Activated CD4-positive, CD25-positive, alpha-beta regulatory T cell treated with anti-CD3 and anti-CD28 coated beads, Interleukin-2, amount 50 U/mL, for 16 hours (primary cell): Measurements from ENCODE around the gene PDCD1LG2.
"Not testable (repeated sequence)": the region's sequence is repeated elsewhere in the genome, so short reads cannot be mapped to it uniquely, and the experiment has no call there.

Experiments
- DNase-seq: peaks from one replicate; pipeline ENCODE4 v3.0.0-alpha.2; 2020; ENCODE audit warnings: low read depth, low spot score

The PDCD1LG2 gene

DNA sequence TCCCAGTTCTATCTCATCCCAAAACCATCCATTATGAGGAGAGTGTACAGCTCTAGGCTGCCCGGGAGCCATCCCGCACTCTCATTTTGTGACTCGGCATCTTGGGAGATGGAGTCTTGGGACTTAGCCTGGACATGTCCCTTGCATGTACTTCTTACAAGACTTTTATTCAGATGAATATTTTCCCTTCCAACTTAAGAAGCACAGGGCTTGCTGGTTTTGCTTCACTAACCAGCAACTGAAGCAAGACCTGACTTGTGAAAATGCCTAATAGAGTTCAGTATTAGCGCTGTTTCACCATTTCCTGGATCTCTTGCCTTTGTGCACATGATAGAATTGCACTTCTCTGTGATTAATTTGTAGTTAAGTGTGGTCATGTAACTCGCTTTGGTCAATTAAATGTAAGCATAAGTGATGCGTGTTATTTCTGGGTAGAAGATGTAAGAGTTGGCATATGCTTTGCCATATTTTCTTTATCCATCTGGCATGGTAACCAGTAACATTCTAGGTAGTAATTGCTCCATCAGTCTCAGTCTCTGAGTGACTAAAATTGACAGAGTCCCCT is 55.8 kb downstream of the PDCD1LG2 start:
- no peak for DNase-seq

DNA sequence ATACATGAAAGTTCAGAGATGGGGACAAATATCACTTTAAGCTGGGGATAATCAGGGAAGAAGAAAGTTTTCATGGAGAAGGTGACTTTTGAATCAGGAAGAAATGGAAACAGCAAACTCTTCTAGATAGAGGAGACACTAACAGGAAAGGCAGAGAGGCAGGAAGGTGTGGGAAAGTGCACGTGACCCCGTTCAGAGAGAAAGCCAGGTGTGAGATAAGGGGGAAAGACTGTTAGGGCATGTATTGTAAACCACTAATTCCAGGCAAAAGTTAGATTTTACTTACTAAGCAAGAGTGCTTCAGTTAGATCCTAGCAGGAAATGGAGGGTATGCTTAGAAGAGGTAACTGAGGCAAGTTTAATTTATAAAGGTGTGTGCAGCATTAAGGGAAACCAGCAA is 58.5 kb downstream of the PDCD1LG2 start:
- DNase-seq = no peak

DNA sequence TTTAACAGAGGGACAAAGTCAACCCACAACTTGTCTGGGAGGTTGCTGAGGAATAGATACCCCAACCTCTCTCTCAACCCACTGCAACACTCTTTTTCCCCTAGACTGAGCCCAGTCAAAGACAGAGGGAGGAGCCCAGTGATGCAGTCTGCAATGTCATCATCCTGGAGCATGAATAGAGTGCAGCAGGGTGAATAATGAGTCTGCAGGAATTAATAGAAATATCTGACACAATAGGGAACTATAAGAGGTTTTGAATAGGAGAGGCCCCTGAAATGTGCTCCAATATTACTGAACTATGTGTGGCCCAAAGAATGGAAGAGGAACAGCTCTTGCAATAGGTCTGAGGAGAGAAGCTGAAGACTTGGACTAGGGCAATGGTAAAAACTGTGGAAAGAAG is 59.1 kb downstream of the PDCD1LG2 start:
- DNase-seq = no peak

DNA sequence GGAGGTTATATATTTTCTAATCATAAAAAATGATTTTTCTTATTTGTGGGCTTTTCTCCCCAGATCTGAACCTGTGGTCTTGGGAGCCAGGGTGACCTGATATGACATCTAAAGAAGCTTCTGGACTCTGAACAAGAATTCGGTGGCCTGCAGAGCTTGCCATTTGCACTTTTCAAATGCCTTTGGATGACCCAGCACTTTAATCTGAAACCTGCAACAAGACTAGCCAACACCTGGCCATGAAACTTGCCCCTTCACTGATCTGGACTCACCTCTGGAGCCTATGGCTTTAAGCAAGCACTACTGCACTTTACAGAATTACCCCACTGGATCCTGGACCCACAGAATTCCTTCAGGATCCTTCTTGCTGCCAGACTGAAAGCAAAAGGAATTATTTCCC is 59.6 kb downstream of the PDCD1LG2 start:
- DNase-seq = no peak

DNA sequence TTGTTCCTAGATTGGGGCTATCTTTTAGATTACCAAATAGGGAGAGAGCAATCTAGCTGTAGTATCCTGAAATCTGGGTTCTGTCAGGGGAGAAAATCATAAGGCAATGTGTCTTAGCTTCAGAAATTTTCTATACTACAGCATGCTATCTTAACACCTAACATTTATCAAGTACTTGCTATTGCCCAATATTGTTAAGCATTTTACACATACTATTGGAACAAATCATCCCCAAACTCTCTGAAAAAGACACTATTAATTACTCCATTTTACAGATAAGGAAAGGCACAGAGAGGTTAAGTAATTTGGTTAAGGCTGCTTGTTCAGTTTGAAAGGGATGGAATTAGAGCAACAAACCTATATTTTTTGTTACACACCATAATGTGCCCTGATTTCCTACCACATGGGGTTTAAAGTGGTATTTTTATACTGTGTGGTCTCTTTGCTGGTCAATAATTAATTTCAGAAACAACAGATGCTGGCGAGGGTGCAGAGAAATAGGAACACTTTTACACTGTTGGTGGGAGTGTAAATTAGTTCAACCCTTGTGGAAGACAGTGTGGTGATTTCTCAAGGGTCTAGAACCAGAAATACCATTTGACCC is 61.4 kb downstream of the PDCD1LG2 start:
- DNase-seq = no peak

- DNase-seq = no peak
Measured at GRCh38 chr9:5574097-5574496, 63.8 kb downstream of the PDCD1LG2 start.

DNA sequence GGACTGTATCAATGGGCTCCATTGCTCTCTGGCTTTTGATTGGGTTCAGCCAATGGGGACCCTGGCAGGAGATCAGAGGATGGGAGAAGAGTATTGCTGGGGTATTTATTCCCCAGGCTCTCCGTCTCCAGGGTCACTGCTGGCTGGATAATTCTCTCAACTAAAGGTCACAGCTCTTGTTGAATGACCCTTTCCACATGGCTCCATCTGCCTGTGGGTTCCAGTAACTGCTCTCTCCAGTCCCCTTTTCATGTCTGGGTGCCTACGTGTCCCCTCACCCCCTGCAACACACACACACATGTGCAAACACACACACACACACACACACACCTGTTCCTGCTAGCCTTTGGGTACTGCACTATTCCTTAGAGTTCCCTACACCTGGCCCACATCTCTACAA is 64.7 kb downstream of the PDCD1LG2 start:
- DNase-seq = no peak

DNA sequence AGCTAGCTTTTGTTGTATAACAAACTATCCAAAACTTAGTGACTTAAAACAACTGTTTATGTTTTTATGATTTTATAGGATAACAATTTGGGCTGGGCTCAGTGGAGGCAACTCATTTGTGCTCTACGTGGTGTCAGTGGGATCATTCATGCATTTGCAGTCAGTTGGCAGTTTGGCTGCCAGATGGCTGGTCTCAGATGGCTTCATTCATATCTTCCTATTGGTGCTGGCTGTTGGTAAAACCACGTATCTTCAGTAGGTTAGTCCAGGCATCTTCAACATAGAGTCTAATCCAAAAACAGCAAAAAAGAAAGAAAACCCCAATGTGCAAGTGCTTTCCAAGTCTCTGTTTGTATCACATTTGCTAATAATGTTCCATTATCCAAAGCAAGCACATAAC is 66.9 kb downstream of the PDCD1LG2 start:
- DNase-seq = no peak

DNA sequence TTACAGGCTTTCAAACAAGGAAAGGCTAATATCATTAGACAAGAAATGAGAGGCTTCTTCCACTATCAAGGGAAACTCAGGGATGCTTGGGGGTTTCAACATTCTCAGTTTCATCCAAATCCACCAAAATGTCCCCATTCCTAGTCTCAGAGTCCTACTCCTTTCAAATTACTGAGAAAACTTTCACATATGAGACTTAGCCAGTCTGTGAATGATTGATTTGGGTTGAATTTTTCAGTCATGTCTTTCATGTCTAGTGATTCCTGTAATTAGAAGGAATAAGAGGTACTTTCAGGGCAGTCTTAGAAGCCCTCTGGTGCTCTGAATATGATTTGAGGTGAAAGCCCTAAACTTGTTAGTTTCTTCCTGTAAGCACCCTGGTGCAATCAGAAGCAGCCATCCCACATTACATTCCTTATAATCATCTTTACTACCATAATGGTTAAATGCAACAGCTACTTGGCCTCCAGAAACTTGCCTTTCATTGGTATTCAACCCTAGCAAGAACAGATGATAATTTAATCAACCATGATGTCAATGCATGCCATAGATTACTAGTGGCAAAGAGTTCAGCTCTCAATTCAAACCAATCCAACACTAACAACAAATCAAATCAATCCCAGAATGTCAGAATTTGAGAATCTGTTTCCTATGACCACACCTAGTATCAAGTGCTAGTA is 67.8 kb downstream of the PDCD1LG2 start:
- no peak for DNase-seq

- no peak for DNase-seq
Measured at GRCh38 chr9:5578698-5579085, 68.4 kb downstream of the PDCD1LG2 start.

GRCh38 chr9:5579881-5580280 is 69.5 kb downstream of the PDCD1LG2 start:
- DNase-seq = no peak

DNA sequence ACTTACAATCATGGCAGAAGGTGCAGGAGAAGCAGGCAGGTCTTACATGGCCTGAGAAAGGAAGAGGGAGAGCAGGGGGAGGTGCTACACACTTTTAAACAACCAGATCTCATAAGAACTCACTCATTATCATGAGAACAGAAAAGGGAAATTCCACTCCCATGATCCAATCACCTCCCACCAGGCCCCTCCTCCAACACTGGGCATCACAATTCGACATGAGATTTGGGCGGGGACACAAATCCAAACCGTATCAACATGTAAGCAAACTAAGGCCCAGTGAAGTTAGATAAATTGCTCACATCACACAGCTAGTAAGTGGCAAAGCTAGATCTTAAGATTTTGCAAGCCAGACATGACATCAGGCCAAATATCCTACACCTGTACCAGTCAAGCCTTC is 70.3 kb downstream of the PDCD1LG2 start:
- no peak for DNase-seq

DNA sequence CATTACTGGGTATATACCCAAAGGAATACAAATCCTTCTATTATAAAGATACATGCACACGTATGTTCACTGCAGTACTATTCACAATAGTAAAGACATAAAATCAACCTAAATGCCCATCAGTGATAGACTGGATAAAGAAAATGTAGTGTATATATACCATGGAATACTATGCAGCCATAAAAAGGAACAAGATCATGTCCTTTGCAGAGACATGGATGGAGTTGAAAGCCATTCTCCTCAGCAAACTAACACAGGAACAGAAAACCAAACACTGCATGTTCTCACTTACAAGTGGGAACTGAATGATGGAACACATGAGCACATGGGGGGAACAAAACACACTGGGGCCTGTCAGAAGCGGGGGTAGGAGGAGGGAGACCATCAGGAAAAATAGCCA is 71.4 kb downstream of the PDCD1LG2 start:
- DNase-seq = not testable (repeated sequence)

DNA sequence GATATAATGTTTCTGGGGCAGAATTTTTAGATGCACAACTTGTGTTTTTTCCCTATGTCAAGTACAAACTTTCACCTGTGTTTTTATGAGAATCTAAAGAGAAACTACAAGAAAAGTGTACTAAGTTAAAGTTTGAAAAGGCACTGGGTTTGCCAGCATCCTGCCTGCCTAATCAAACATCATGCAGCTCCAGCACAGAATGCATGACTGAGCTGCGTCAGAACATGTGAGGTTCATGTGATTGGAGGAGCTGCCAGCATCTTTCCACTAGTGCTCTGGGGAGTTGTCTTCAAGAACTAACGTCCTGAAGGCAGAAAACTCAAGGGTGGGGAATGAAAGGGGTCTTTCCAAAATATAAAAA is 72.5 kb downstream of the PDCD1LG2 start:
- no peak for DNase-seq

- DNase-seq = no peak
Measured at GRCh38 chr9:5586391-5586802, 76.1 kb downstream of the PDCD1LG2 start.

DNA sequence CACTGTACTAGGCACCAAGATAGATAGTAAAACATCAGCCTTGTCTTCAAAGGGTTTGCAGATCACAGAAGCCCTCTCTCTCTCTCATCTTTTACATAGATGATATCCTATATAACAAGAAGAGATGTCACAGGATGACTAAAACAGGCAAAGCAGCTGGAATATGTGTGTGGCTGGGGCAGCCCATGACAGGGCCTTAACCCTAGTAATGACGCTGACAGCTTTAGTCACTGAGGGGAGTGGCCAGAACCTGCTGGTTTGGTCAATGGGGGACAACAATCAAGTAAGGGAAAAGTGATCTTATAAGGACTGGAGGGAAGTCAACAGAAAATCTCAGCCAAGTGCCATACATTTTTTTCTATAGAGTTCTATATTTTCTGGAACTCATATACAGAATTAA is 76.7 kb downstream of the PDCD1LG2 start:
- no peak for DNase-seq

- no peak for DNase-seq
Measured at GRCh38 chr9:5592231-5592630, 81.9 kb downstream of the PDCD1LG2 start.

DNA sequence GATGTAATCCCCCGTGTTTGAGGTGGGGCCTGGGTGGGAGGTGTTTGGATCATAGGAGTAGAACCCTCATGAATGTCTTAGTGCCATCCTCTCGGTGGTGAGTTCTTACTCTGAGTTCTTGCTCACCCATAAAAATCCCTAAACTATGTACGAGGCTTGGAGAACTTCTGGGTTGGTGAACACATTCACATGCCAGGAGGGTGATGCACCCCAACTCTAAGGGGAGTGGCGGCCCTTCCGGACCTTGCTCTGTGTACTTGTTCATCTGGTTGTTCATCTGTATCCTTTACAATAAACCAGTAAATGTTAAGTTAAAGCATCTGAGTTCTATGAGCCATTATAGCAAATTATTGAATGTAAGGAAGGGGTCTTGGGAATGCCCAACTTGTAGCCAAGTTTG is 82.6 kb downstream of the PDCD1LG2 start:
- DNase-seq = no peak

DNA sequence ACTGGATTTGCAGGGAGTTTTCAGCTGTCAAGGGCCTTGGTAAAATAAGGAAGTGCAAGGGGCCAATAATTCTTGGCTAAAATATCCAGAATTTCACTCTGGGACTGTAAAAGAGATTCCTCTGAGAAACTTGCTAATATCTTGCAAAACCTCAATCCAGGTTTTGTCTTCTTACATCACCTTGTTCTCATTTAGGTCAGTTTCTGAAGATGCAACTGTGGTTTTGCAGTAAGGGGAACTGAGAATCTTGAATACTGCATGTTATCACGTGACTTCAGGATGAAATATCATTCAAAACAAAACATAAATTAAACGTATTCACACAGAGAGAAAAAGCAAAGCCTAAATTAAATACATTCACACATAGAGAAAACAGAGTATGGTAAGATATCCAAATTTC is 83.6 kb downstream of the PDCD1LG2 start:
- DNase-seq = no peak

- DNase-seq = no peak
Measured at GRCh38 chr9:5596173-5596572, 85.8 kb downstream of the PDCD1LG2 start.

GRCh38 chr9:5608298-5609225 is 98.2 kb downstream of the PDCD1LG2 start:
- DNase-seq = no peak

DNA sequence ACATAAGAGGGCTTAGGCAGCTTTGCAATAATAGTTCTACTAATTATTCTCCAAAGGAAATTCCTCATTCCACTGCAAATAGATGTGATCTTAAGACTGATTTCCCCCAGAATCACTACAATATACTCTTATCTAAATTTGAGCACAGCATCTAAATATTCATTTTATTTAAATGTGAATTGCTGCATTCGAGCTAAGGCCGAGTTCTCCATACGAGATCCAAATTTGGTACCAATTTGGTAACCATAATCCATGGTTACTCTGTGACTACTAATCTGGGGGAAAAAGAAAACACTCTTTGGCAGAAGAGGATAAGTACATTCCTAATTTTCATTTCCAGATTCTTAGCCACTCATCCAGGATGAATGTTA is 98.9 kb downstream of the PDCD1LG2 start:
- no peak for DNase-seq

- no peak for DNase-seq
Measured at GRCh38 chr9:5610491-5610890, 100.2 kb downstream of the PDCD1LG2 start.
